Measurements from ENCODE around the gene F12. TPM values are rescaled to one million over a fixed set of nuclear protein-coding genes. Genes with fewer than 3 reads are reported as not detected.
A peak's percentile ranks its signal among the peaks of the same experiment; 100 is the strongest.

The F12 gene
- total RNA-seq, 1 experiment from 2014 or later, result 30.0 TPM

DNA sequence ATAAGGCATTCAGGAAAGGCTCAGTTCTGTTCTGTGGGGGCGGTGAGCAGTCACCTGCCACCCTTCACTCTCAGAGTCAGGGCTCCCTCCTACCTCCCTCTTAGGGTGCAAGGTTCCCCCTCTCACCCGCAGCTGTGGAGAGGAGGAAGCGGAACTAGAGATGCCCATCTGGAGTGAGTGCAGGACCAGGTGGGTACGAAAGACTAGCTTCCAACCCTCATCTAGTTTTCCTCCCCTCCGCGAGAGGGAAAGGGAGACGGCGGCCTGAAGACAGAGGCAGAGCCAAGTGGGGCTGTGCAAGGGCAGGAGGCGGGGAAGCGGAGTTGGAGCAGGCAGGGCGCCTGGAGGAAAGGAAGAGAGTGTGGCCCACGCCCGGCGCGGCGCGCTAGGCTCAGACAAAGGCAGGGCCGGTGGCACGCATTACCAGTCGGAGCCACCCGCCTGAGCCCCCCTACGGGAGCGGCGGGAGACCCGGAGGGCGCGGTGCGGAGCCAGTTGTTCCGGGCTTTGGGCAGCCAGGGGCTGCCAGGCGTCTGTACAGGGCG lies 44.6 kb upstream of the F12 start:
- Histone ChIP-seq H4K20me1 (ENCODE audit: insufficient read depth) (no peaks in the 10 kb centered on the region), H2AFZ (ENCODE audit: low read depth, low read length, poor library complexity, severe bottlenecking) (no peak overlapping the region), H3K4me2 (ENCODE audit: low read length) (peak overlapping the region; percentile 96), H3K79me2 (ENCODE audit: insufficient read depth, low read length) (peaks cover 25% of the 10 kb centered on the region), H3K27ac (ENCODE audit: low read depth, low read length) (peak overlapping the region; percentile 96), H3K27me3 (ENCODE audit: insufficient read depth, low read length) (no peaks in the 10 kb centered on the region), H3K4me1 (ENCODE audit: control insufficient read depth in 1 of 2, insufficient read depth in 2 of 2, low read length in 2 of 2) (peaks cover 18 to 65% of the 10 kb centered on the region in 2 experiments; a peak in 3 of 4 replicates), H3K9me3 (ENCODE audit: control insufficient read depth in 1 of 2, insufficient read depth in 1 of 2, low read depth in 1 of 2, low read length in 2 of 2) (no peaks in the 10 kb centered on the region), H3K9me2 (ENCODE audit: insufficient read depth) (no peaks in the 10 kb centered on the region), H3K4me3 (replicated peaks in 1 of 2; ENCODE audit: low read depth in 1 of 2, low read length in 2 of 2) (peak overlapping the region; percentile 40 to 76), H3K9ac (ENCODE audit: low read length) (peak overlapping the region; percentile 92), H3K36me3 (ENCODE audit: control insufficient read depth in 1 of 2, insufficient read depth in 2 of 2, low read length in 2 of 2) (peaks cover 0 to 11% of the 10 kb centered on the region in 2 experiments; a peak in 1 of 4 replicates)
- intact Hi-C loops (cut with micrococcal nuclease), result loop anchor here (1.0 kb wide), 2 partner anchors 64 to 136 kb away; no protein-coding TSS in a partner anchor
- DNase-seq (ENCODE audit: low read depth, low spot score), result no peak
- POLR2A ChIA-PET, result interaction anchor here (1.0 to 2.3 kb wide), 3 partner anchors 28 to 102 kb away, joined by 4 to 7 read pairs (median 5); partner anchors contain the start of genes GRK6 and LMAN2
- ATAC-seq, result no peak
- TF ChIP-seq EGR1 (IDR thresholded peaks at IDR 0.05; ENCODE audit: low read depth), result no peak
- TF ChIP-seq SIN3A (IDR thresholded peaks at IDR 0.05; ENCODE audit: low read depth), result no peak
- TF ChIP-seq ZNF274 (IDR thresholded peaks at IDR 0.05; ENCODE audit: low read depth, low read length), result no peak
- no peak for TF ChIP-seq ZFX (IDR thresholded peaks at IDR 0.05)
- TF ChIP-seq, protein P1, sequence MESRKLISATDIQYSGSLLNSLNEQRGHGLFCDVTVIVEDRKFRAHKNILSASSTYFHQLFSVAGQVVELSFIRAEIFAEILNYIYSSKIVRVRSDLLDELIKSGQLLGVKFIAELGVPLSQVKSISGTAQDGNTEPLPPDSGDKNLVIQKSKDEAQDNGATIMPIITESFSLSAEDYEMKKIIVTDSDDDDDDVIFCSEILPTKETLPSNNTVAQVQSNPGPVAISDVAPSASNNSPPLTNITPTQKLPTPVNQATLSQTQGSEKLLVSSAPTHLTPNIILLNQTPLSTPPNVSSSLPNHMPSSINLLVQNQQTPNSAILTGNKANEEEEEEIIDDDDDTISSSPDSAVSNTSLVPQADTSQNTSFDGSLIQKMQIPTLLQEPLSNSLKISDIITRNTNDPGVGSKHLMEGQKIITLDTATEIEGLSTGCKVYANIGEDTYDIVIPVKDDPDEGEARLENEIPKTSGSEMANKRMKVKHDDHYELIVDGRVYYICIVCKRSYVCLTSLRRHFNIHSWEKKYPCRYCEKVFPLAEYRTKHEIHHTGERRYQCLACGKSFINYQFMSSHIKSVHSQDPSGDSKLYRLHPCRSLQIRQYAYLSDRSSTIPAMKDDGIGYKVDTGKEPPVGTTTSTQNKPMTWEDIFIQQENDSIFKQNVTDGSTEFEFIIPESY (IDR thresholded peaks at IDR 0.05; ENCODE audit: extremely low read depth, insufficient replicate concordance, low read length), result no peak
- CTCF ChIA-PET, result interaction anchor here (1.3 to 6.8 kb wide), 13 partner anchors 8 to 340 kb away, joined by 3 to 85 read pairs (median 11); partner anchors contain the start of genes GRK6, PDLIM7, PFN3 and PRR7
- RAD21 ChIA-PET (ENCODE audit: low non-redundant PET in 1 of 2, low total read pairs in 2 of 2, uncharacterized antibody in 2 of 2, unreplicated experiment in 2 of 2), result interaction anchor here (0.6 to 0.7 kb wide), 3 partner anchors 22 to 144 kb away, joined by 3 to 7 read pairs (median 3); no protein-coding TSS in a partner anchor
- no TSS peak for BruUV-seq (replicated peaks)
